ENCODE results near the gene REX1BD.
A peak's percentile ranks its signal among the peaks of the same experiment; 100 is the strongest.

DNA sequence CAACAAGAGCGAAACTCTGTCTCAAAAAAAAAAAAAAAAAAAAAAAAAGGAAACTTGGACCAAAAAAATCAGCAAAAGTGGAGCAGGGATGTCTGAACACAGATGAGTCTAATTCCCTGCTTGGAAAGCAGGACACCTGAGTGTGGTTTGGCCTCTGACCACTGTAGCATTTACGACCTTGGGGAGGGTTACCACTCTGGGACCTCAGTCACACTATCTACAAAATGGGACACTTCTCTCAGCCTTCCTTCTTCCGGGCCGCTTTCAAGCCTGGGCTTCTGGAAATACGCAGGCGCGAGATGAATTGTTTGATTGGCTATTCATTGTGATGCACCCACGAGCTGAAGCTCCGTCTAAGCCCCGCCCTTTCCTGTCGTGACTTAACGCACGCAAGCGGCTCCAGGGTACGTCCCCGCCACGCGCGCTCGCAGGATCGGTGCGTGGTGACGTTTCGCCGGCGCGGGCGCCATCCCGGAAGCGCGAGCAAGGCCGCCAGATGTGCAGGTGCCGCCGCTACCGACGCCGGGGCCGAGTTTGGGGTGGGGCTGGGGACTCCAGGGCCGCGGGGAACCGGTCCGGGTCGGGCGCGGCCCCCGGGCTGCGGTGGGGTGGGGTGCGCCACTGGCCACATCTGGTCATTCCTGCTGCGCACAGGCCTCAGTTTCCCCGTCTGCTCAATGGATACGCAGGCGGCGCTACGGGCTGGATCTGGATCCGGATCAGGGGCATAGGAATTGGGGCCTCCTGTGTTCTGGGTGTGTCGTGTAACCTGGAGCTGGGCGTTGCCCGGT lies 31.0 kb upstream of the REX1BD start, which contains the start of gene KXD1:
- TF ChIP-seq POLR2A (IDR thresholded peaks at IDR 0.05; ENCODE audit: low read depth, low read length) (peak; percentile 92), SPI1 (IDR thresholded peaks at IDR 0.05; ENCODE audit: borderline replicate concordance, insufficient read depth, low read depth, low read length) (no peak), NFIC (IDR thresholded peaks at IDR 0.05; ENCODE audit: low read depth, low read length) (no peak), ZNF24 (IDR thresholded peaks at IDR 0.05) (no peak), BHLHE40 (IDR thresholded peaks at IDR 0.05; ENCODE audit: borderline replicate concordance in 1 of 2, low read depth in 2 of 2, low read length in 1 of 2) (peak; percentile 72 to 90), CEBPB (IDR thresholded peaks at IDR 0.05; ENCODE audit: borderline replicate concordance in 1 of 2, low read depth in 2 of 2, low read length in 2 of 2) (no peak), NBN (IDR thresholded peaks at IDR 0.05) (peak; percentile 84)
- TF ChIP-seq, protein P1, sequence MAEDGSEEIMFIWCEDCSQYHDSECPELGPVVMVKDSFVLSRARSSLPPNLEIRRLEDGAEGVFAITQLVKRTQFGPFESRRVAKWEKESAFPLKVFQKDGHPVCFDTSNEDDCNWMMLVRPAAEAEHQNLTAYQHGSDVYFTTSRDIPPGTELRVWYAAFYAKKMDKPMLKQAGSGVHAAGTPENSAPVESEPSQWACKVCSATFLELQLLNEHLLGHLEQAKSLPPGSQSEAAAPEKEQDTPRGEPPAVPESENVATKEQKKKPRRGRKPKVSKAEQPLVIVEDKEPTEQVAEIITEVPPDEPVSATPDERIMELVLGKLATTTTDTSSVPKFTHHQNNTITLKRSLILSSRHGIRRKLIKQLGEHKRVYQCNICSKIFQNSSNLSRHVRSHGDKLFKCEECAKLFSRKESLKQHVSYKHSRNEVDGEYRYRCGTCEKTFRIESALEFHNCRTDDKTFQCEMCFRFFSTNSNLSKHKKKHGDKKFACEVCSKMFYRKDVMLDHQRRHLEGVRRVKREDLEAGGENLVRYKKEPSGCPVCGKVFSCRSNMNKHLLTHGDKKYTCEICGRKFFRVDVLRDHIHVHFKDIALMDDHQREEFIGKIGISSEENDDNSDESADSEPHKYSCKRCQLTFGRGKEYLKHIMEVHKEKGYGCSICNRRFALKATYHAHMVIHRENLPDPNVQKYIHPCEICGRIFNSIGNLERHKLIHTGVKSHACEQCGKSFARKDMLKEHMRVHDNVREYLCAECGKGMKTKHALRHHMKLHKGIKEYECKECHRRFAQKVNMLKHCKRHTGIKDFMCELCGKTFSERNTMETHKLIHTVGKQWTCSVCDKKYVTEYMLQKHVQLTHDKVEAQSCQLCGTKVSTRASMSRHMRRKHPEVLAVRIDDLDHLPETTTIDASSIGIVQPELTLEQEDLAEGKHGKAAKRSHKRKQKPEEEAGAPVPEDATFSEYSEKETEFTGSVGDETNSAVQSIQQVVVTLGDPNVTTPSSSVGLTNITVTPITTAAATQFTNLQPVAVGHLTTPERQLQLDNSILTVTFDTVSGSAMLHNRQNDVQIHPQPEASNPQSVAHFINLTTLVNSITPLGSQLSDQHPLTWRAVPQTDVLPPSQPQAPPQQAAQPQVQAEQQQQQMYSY (CRISPR knock-in tag; IDR thresholded peaks at IDR 0.05), result no peak
- TF ChIP-seq, protein P2, sequence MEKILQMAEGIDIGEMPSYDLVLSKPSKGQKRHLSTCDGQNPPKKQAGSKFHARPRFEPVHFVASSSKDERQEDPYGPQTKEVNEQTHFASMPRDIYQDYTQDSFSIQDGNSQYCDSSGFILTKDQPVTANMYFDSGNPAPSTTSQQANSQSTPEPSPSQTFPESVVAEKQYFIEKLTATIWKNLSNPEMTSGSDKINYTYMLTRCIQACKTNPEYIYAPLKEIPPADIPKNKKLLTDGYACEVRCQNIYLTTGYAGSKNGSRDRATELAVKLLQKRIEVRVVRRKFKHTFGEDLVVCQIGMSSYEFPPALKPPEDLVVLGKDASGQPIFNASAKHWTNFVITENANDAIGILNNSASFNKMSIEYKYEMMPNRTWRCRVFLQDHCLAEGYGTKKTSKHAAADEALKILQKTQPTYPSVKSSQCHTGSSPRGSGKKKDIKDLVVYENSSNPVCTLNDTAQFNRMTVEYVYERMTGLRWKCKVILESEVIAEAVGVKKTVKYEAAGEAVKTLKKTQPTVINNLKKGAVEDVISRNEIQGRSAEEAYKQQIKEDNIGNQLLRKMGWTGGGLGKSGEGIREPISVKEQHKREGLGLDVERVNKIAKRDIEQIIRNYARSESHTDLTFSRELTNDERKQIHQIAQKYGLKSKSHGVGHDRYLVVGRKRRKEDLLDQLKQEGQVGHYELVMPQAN (conservative IDR thresholded peaks at IDR 0.05), result peak; percentile 69

Measured in GM12878 (cell line).